ENCODE results near the gene CD300LG. TPM values are rescaled to one million over a fixed set of nuclear protein-coding genes. Genes with fewer than 3 reads are reported as not detected.

The CD300LG gene
- polyA plus RNA-seq, 2 of the 4 experiments (the other 2 are of a cell fraction) = not detected

- ATAC-seq = no peak
- DNase-seq (ENCODE audit: low read depth in 1 of 2, low spot score in 1 of 2) = no peak
- ChIA-PET POLR2A (interaction anchor here (0.6 kb wide), 1 partner anchor 905 kb away, joined by 4 read pairs; no protein-coding TSS in a partner anchor), CTCF (interaction anchor here (0.9 to 5.4 kb wide), 10 partner anchors 10 to 335 kb away, joined by 3 to 37 read pairs (median 4); partner anchors contain the start of genes CD300LG and DHX8)
- H3K27ac ChIP-seq = no peak overlapping the region
- no peak for FAIRE-seq
- WGBS (ENCODE audit: missing lambda C conversion rate) = 94% methylated on average over 5 of the region's 5 CpGs
- TF ChIP-seq TFCP2L1 (CRISPR knock-in tag; IDR thresholded peaks at IDR 0.05) (no peak), CBX8 (IDR thresholded peaks at IDR 0.05) (no peak), HES2 (IDR thresholded peaks at IDR 0.05) (no peak), RAD21 (conservative IDR thresholded peaks at IDR 0.05 in 1 of 2, IDR thresholded peaks at IDR 0.05 in 1 of 2) (no peak), RARB (CRISPR knock-in tag; IDR thresholded peaks at IDR 0.05) (no peak), HOXA7 (CRISPR knock-in tag; IDR thresholded peaks at IDR 0.05) (no peak), JUNB (IDR thresholded peaks at IDR 0.05) (no peak)
- H3K4me2 ChIP-seq = no peak overlapping the region
- H3K9me3 ChIP-seq = no peaks in the 10 kb centered on the region
- peaks cover 21% of the 10 kb centered on the region for H3K4me1 ChIP-seq
- H3K4me3 ChIP-seq = no peak overlapping the region
Observed at GRCh38 chr17:43818966-43819365, 28.0 kb upstream of the CD300LG start.

- ATAC-seq (no peak), DNase-seq (ENCODE audit: low read depth in 1 of 2, low spot score in 1 of 2) (no peak), FAIRE-seq (no peak)
- WGBS (ENCODE audit: missing lambda C conversion rate) = 93% methylated on average over 12 of the region's 14 CpGs
- TF ChIP-seq KDM1A (IDR thresholded peaks at IDR 0.05; ENCODE audit: low read depth) (no peak), CBX2 (IDR thresholded peaks at IDR 0.05; ENCODE audit: borderline replicate concordance, low read depth) (no peak), EP300 (IDR thresholded peaks at IDR 0.05) (no peak), MAZ (IDR thresholded peaks at IDR 0.05; ENCODE audit: borderline replicate concordance, low read depth, low read length) (no peak), PBX3 (IDR thresholded peaks at IDR 0.05) (no peak), TFCP2L1 (CRISPR knock-in tag; IDR thresholded peaks at IDR 0.05) (no peak), E2F6 (IDR thresholded peaks at IDR 0.05; ENCODE audit: borderline replicate concordance, low read depth) (no peak), HMGXB4 (CRISPR knock-in tag; IDR thresholded peaks at IDR 0.05; ENCODE audit: borderline replicate concordance) (no peak)
- no peak overlapping the region for H3K27ac ChIP-seq
- peaks cover 3% of the 10 kb centered on the region; the same call in 2 of the 3 replicates for H3K4me1 ChIP-seq
- no peak overlapping the region for H3K4me2 ChIP-seq
- no peak overlapping the region for H3K4me3 ChIP-seq
- CTCF ChIA-PET = interaction anchor here (0.5 to 4.5 kb wide), 4 partner anchors 10 to 25 kb away, joined by 3 to 17 read pairs (median 3); partner anchors contain the start of gene CD300LG
- POLR2A ChIA-PET = no interaction called here
- no peaks in the 10 kb centered on the region for H3K9me3 ChIP-seq
Observed at GRCh38 chr17:43820759-43821158, 26.2 kb upstream of the CD300LG start.

GRCh38 chr17:43822570-43823190, 24.3 kb upstream of the CD300LG start:
- ATAC-seq (peak; percentile 49 to 62; a peak in 4 of 6 replicates), FAIRE-seq (no peak), DNase-seq (ENCODE audit: low read depth in 1 of 2, low spot score in 1 of 2) (no peak)
- no peaks in the 10 kb centered on the region for H3K4me1 ChIP-seq
- no peaks in the 10 kb centered on the region for H3K9me3 ChIP-seq
- TF ChIP-seq HMGXB4 (CRISPR knock-in tag; IDR thresholded peaks at IDR 0.05; ENCODE audit: borderline replicate concordance) (no peak), HOXB5 (CRISPR knock-in tag; IDR thresholded peaks at IDR 0.05) (no peak), EHMT2 (IDR thresholded peaks at IDR 0.05; ENCODE audit: low read depth) (no peak), RNF2 (IDR thresholded peaks at IDR 0.05; ENCODE audit: borderline replicate concordance, low read depth) (no peak), MAZ (IDR thresholded peaks at IDR 0.05; ENCODE audit: borderline replicate concordance, low read depth, low read length) (no peak), NPAS2 (CRISPR knock-in tag; IDR thresholded peaks at IDR 0.05; ENCODE audit: borderline replicate concordance) (no peak), FOXS1 (CRISPR knock-in tag; IDR thresholded peaks at IDR 0.05) (no peak), BCL3 (IDR thresholded peaks at IDR 0.05) (no peak), PBX3 (IDR thresholded peaks at IDR 0.05) (no peak), TP53 (CRISPR knock-in tag; IDR thresholded peaks at IDR 0.05) (no peak), ZFP36 (IDR thresholded peaks at IDR 0.05; ENCODE audit: borderline replicate concordance, partially characterized antibody) (no peak)
- POLR2A ChIA-PET = no interaction called here
- WGBS (ENCODE audit: missing lambda C conversion rate) = 94% methylated on average over 5 of the region's 5 CpGs
- no peak overlapping the region for H3K4me2 ChIP-seq
- H3K27ac ChIP-seq = no peak overlapping the region
- CTCF ChIA-PET = interaction anchor here (0.7 to 4.5 kb wide), 6 partner anchors 8 to 128 kb away, joined by 3 to 17 read pairs (median 4); partner anchors contain the start of gene CD300LG
- H3K4me3 ChIP-seq = no peak overlapping the region
